ENCODE measurements around the gene COL23A1.

The COL23A1 gene

DNA sequence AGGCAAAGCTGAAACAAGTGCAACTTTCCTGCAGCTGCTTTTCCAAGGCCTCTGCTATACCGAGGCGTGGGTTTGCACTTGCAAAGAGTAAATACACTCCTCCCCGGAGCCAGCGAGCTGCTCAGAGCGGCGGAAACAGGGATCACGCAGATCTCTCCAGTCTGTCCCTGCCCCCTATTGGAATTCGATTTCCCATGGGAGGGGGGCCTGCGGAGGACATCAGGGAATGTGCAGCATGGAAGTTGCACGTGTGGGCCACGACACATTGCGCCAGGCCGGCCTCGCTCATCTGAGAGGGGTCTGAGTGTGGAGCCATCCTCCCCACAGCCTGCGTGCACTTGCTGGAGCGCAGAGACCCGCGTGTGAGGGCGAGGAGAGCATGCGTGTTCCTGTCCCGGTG lies 253.3 kb downstream of the COL23A1 start:
- Histone ChIP-seq H3K36me3 (ENCODE audit: control insufficient read depth in 5 of 5, insufficient read depth in 5 of 5, low read length in 5 of 5) (no peaks in the 10 kb centered on the region), H3K9ac (ENCODE audit: low read length in 5 of 5) (no peak overlapping the region), H3K27me3 (ENCODE audit: control insufficient read depth in 5 of 5, insufficient read depth in 4 of 5, low read length in 5 of 5) (peaks cover 0 to 19% (median 8%) of the 10 kb centered on the region in 5 donors), H3K27ac (ENCODE audit: low read depth, low read length) (no peak overlapping the region), H3K4me3 (ENCODE audit: low read depth in 1 of 5, low read length in 5 of 5) (no peak overlapping the region), H3K4me1 (ENCODE audit: control insufficient read depth in 5 of 5, insufficient read depth in 5 of 5, low read length in 5 of 5) (peaks cover 0 to 4% (median 2%) of the 10 kb centered on the region in 5 donors), H3K9me3 (ENCODE audit: control insufficient read depth in 5 of 5, low read length in 5 of 5) (no peaks in the 10 kb centered on the region)

DNA sequence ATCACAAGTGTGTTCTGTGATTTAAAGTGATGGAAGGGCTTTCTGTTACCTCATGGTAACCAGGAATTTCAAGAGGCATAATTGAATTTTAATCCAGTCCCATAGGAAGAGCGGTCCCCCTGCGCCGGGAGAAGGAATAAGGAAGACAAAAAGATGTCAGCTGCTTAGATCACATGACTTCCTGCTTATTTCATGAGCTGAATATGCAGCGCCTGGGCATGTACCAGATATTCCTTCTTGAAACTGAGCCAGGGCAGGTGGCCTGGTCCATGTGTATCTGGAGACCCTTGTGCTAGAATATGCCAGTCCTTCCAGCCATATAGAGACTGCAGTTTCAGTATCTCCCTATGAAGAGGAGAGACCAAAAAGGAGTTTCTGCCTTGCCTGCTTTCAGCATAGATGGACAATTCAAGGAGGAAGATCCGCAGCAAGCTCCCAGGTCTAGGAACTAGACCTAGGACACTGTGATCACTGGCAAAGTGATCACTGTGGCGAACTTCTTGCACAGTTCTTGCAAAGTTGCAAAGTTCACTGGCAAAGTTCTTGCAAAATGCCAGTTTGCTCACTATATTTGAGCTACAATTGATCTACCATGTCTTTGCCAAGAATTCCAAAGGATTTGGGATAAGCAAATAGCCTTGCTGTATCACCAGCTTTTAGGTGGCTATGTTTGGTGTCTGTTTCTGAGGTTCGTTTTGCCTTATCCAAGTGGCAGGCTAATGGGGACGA lies 254.7 kb downstream of the COL23A1 start:
- Histone ChIP-seq H3K9ac (ENCODE audit: low read length in 5 of 5) (no peak overlapping the region), H3K4me3 (ENCODE audit: low read depth in 1 of 5, low read length in 5 of 5) (no peak overlapping the region), H3K27ac (ENCODE audit: low read depth, low read length) (no peak overlapping the region), H3K36me3 (ENCODE audit: control insufficient read depth in 5 of 5, insufficient read depth in 5 of 5, low read length in 5 of 5) (no peaks in the 10 kb centered on the region), H3K27me3 (ENCODE audit: control insufficient read depth in 5 of 5, insufficient read depth in 4 of 5, low read length in 5 of 5) (peaks cover 0 to 22% (median 10%) of the 10 kb centered on the region in 5 donors), H3K9me3 (ENCODE audit: control insufficient read depth in 5 of 5, low read length in 5 of 5) (no peaks in the 10 kb centered on the region), H3K4me1 (ENCODE audit: control insufficient read depth in 5 of 5, insufficient read depth in 5 of 5, low read length in 5 of 5) (peaks cover 0 to 13% (median 12%) of the 10 kb centered on the region in 5 donors)

DNA sequence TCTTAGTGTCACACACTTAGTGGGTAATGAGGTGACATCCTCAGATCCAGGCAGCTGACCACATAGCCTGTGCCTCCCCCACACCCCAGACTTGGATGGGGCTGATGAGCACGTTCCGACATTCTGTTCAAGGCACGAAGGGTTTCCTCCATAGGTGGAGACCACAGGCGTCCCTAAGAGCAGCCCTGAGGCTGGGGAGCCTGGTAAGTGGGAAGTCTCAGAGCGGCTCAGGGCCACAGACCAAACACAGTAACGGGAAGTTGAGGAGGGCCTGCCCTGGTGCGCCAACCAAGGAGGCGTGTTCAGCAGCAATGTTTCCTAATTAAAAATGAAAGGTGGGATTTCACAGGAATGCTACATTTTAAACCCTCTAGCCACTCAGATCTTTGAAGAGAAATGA lies 255.3 kb downstream of the COL23A1 start:
- H3K9me3 ChIP-seq (ENCODE audit: control insufficient read depth in 5 of 5, low read length in 5 of 5), result no peaks in the 10 kb centered on the region
- peaks cover 0 to 13% (median 12%) of the 10 kb centered on the region in 5 donors for H3K4me1 ChIP-seq (ENCODE audit: control insufficient read depth in 5 of 5, insufficient read depth in 5 of 5, low read length in 5 of 5)
- H3K27ac ChIP-seq (ENCODE audit: low read depth, low read length), result no peak overlapping the region

DNA sequence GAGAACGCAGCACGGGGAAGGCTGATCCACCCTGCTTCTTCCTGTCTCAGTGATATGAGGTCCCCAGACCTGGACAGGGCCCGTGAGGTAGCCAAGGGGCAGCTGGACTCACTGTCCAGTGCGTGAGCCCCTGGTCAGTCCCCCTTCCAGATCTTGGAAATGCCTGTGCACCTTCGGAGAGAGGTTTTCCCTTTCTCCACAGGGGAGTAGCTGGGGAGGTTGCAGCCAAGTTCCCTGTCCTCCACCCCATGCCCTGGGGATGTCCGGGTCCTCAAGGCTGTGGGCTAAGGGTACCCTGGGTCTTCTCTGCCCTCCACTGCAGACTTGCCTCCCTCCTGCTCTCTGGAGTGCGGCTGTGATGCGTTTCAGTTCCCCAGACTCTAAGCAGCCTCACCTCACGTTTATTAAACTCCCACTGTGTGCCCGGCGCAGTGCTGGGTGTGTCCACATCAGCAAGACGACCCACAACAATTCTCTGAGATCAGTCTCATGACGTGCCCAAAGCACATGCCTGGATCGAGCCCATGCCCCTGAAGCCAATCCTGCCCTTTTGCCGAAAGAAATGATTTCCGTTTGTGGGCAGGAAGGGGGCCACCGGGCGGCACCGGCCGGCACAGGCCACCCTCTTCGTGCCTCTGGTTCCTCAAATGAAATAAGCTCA lies 256.2 kb downstream of the COL23A1 start:
- Histone ChIP-seq H3K4me3 (ENCODE audit: low read depth in 1 of 5, low read length in 5 of 5) (no peak overlapping the region), H3K27ac (ENCODE audit: low read depth, low read length) (no peak overlapping the region), H3K9me3 (ENCODE audit: control insufficient read depth in 5 of 5, low read length in 5 of 5) (no peaks in the 10 kb centered on the region), H3K27me3 (ENCODE audit: control insufficient read depth in 5 of 5, insufficient read depth in 4 of 5, low read length in 5 of 5) (peaks cover 0 to 18% (median 7%) of the 10 kb centered on the region in 5 donors), H3K4me1 (ENCODE audit: control insufficient read depth in 5 of 5, insufficient read depth in 5 of 5, low read length in 5 of 5) (peaks cover 0 to 17% (median 12%) of the 10 kb centered on the region in 5 donors), H3K36me3 (ENCODE audit: control insufficient read depth in 5 of 5, insufficient read depth in 5 of 5, low read length in 5 of 5) (no peaks in the 10 kb centered on the region), H3K9ac (ENCODE audit: low read length in 5 of 5) (no peak overlapping the region)

More for the DNA sequence above, 255.3 kb downstream of the COL23A1 start:
- Histone ChIP-seq H3K4me3 (ENCODE audit: low read depth in 1 of 5, low read length in 5 of 5) (no peak overlapping the region), H3K27me3 (ENCODE audit: control insufficient read depth in 5 of 5, insufficient read depth in 4 of 5, low read length in 5 of 5) (peaks cover 0 to 22% (median 10%) of the 10 kb centered on the region in 5 donors), H3K9ac (ENCODE audit: low read length in 5 of 5) (no peak overlapping the region), H3K36me3 (ENCODE audit: control insufficient read depth in 5 of 5, insufficient read depth in 5 of 5, low read length in 5 of 5) (no peaks in the 10 kb centered on the region)

DNA sequence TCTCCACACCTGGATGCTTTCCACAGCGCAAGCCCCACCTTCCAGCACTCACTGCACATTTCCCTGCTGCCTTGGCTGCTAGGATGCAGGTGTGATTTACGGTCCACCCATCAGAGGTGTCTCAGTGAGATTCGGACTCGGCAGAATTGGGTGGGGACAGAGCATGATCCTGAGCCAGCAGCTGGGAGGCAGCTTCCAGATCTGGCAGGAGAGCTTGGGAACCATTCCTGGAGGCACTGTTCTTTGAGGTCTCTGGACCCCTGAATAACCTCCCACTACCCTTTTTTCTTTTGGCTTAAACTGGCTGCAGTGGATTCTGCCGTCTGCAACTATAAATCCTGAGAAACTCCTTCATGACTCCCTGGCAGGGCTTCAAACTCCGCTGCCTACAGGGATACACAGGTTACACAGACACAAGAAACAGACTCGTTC lies 258.0 kb downstream of the COL23A1 start:
- H3K4me1 ChIP-seq (ENCODE audit: control insufficient read depth in 5 of 5, insufficient read depth in 5 of 5, low read length in 5 of 5), result peaks cover 0 to 20% (median 12%) of the 10 kb centered on the region in 5 donors
- no peak overlapping the region for H3K27ac ChIP-seq (ENCODE audit: low read depth, low read length)
- peaks cover 3 to 19% (median 15%) of the 10 kb centered on the region in 5 donors for H3K27me3 ChIP-seq (ENCODE audit: control insufficient read depth in 5 of 5, insufficient read depth in 4 of 5, low read length in 5 of 5)
- H3K9me3 ChIP-seq (ENCODE audit: control insufficient read depth in 5 of 5, low read length in 5 of 5), result no peaks in the 10 kb centered on the region
- no peaks in the 10 kb centered on the region for H3K36me3 ChIP-seq (ENCODE audit: control insufficient read depth in 5 of 5, insufficient read depth in 5 of 5, low read length in 5 of 5)
- H3K9ac ChIP-seq (ENCODE audit: low read length in 5 of 5), result no peak overlapping the region
- H3K4me3 ChIP-seq (ENCODE audit: low read depth in 1 of 5, low read length in 5 of 5), result no peak overlapping the region

DNA sequence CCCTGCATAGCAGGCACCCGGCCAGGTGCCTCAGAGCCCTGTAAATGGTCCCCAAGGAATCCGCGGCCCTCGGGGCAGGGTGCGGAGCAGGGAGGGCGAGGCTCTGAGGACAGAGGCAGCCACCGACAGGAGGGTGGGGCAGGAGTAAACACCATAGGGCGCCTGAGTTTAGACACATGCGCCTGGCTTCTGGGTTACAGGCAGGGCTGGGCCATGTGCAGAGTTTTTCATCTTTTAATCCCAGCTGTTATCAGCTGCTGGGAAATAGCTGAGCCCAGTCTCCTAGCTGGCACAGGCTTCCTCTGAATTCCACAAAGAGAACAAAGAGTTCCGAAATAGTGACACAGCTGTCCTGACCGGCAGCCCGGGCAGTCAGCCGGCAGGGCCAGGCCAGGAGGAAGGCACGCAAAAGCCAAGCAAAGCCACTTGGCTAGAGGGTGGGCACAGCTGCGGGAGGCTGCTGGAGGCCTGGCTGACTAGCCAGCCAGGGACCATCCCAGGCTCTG lies 258.6 kb downstream of the COL23A1 start:
- Histone ChIP-seq H3K27ac (ENCODE audit: low read depth, low read length) (no peak overlapping the region), H3K4me1 (ENCODE audit: control insufficient read depth in 5 of 5, insufficient read depth in 5 of 5, low read length in 5 of 5) (peaks cover 0 to 20% (median 12%) of the 10 kb centered on the region in 5 donors), H3K4me3 (ENCODE audit: low read depth in 1 of 5, low read length in 5 of 5) (no peak overlapping the region), H3K36me3 (ENCODE audit: control insufficient read depth in 5 of 5, insufficient read depth in 5 of 5, low read length in 5 of 5) (no peaks in the 10 kb centered on the region), H3K27me3 (ENCODE audit: control insufficient read depth in 5 of 5, insufficient read depth in 4 of 5, low read length in 5 of 5) (peaks cover 6 to 18% (median 17%) of the 10 kb centered on the region in 5 donors), H3K9me3 (ENCODE audit: control insufficient read depth in 5 of 5, low read length in 5 of 5) (no peaks in the 10 kb centered on the region), H3K9ac (ENCODE audit: low read length in 5 of 5) (no peak overlapping the region)

DNA sequence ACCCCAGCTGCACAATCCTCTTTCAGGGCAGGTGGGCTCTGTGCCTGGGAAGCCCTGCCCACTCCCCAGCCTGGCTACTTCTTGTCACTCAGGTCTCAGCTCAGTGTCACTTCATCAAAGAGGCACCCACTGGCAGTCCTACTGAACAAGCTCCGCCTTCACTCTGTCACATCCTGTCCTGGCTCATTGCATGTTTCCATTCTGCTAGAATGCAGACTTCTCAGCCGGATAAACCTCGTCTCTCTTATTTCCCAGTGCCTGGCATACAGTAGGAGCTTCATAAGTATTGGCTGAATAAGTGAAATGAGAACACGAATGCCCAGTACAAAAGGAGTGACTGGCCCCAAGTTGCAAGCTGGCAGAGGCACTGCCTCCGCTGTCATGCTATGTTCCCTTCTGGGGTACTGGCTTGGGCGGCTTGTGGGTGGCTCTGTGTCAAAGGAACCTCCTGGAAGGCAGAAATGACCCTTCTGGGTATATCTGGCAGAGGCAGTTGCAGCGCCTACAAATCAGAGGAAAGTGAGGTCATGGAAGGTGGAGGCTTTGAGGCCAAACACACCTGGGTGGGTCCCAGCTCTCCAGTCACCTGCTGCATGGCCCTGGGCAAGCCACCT lies 259.3 kb downstream of the COL23A1 start:
- Histone ChIP-seq H3K9ac (ENCODE audit: low read length in 5 of 5) (no peak overlapping the region), H3K27me3 (ENCODE audit: control insufficient read depth in 5 of 5, insufficient read depth in 4 of 5, low read length in 5 of 5) (peaks cover 6 to 19% (median 17%) of the 10 kb centered on the region in 5 donors), H3K4me3 (ENCODE audit: low read depth in 1 of 5, low read length in 5 of 5) (no peak overlapping the region), H3K4me1 (ENCODE audit: control insufficient read depth in 5 of 5, insufficient read depth in 5 of 5, low read length in 5 of 5) (peaks cover 0 to 20% (median 12%) of the 10 kb centered on the region in 5 donors), H3K27ac (ENCODE audit: low read depth, low read length) (no peak overlapping the region), H3K9me3 (ENCODE audit: control insufficient read depth in 5 of 5, low read length in 5 of 5) (no peaks in the 10 kb centered on the region), H3K36me3 (ENCODE audit: control insufficient read depth in 5 of 5, insufficient read depth in 5 of 5, low read length in 5 of 5) (no peaks in the 10 kb centered on the region)

DNA sequence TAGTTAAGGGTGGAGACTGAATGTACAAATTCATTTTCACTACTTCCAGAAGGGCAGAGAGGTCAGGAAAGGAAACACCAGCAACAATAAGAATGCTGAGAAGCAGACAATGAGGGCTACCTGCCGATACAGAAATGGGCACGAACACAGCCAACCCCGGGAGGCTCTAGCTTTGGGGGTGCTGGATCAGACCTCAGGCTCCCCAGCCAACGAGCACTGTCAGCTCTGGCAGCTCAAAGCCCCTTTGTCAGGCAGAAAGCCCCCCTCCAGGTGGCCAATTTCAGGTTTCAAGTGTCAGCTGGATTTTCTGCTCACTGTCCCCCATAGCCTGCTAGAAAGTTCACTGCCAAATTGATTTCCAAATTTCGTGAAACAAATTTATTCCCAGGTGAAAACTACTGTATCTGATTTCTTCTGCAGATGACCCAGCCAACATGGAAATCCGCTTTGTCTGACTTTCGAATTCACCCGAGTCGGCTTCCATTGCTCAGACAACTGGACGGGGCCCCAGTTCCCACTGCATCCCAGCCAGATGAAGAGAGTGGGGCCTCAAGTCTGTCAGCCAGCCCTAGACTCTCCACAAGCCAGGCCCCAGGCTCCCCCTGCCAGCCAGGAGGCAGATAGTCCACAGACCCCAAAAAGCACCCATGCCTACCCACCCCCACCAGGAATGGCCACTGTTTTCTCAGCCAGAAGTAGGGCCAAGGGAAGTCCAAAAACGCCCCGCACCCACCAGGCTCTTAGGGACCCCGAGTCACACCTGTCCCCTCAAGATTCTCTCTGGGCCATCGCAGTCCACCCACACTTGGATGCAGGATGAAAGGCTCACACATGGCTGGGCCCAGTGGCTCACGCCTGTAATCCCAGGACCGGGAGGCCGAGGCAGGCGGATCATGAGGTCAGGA lies 261.1 kb downstream of the COL23A1 start:
- Histone ChIP-seq H3K4me3 (ENCODE audit: low read depth in 1 of 5, low read length in 5 of 5) (no peak overlapping the region), H3K27me3 (ENCODE audit: control insufficient read depth in 5 of 5, insufficient read depth in 4 of 5, low read length in 5 of 5) (peaks cover 10 to 35% (median 25%) of the 10 kb centered on the region in 5 donors), H3K4me1 (ENCODE audit: control insufficient read depth in 5 of 5, insufficient read depth in 5 of 5, low read length in 5 of 5) (peaks cover 0 to 20% (median 12%) of the 10 kb centered on the region in 5 donors), H3K9me3 (ENCODE audit: control insufficient read depth in 5 of 5, low read length in 5 of 5) (peaks cover 0 to 7% (median 0%) of the 10 kb centered on the region in 5 donors), H3K27ac (ENCODE audit: low read depth, low read length) (no peak overlapping the region), H3K9ac (ENCODE audit: low read length in 5 of 5) (no peak overlapping the region), H3K36me3 (ENCODE audit: control insufficient read depth in 5 of 5, insufficient read depth in 5 of 5, low read length in 5 of 5) (no peaks in the 10 kb centered on the region)

DNA sequence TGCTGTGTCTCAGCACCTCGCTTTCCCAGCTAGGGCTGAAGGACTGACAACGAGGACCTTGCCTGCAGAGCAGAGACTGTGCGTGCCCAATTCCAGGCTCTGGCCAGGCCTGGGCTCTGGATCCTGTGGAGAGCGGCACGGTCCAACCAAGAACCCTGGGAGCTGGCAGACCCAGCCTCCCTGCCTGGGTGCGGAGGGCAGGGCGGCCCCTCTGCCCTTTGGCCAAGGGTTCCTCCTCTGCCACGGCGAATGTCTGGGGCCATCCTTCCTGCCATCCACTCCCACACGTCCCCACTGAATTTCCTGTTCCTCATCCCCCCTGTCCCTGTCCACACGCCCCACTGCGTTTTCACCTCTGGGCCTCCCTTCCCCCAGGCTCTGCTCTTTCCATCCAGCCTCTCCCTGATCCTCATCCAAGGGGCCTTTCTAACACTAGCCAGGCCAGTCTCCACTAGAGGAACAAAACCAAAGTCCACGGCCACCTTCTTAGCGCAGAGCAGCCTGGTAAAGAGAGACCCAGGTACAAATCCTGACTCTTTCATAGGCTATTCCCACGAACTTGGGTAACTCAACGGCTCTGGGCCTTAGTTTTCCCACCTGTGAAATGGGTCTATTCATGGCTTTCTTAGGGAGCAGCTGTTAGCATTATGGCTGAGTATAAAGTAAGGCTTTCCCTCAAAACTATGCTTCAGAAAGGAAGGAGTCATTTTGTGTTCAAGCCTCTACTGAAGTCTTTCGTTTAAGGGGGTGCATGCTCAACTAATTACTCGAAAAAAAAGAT lies 262.1 kb downstream of the COL23A1 start:
- Histone ChIP-seq H3K36me3 (ENCODE audit: control insufficient read depth in 5 of 5, insufficient read depth in 5 of 5, low read length in 5 of 5) (no peaks in the 10 kb centered on the region), H3K27ac (ENCODE audit: low read depth, low read length) (no peak overlapping the region), H3K9ac (ENCODE audit: low read length in 5 of 5) (no peak overlapping the region), H3K4me3 (ENCODE audit: low read depth in 1 of 5, low read length in 5 of 5) (no peak overlapping the region), H3K4me1 (ENCODE audit: control insufficient read depth in 5 of 5, insufficient read depth in 5 of 5, low read length in 5 of 5) (peaks cover 0 to 20% (median 12%) of the 10 kb centered on the region in 5 donors), H3K27me3 (ENCODE audit: control insufficient read depth in 5 of 5, insufficient read depth in 4 of 5, low read length in 5 of 5) (peaks cover 10 to 36% (median 28%) of the 10 kb centered on the region in 5 donors), H3K9me3 (ENCODE audit: control insufficient read depth in 5 of 5, low read length in 5 of 5) (peaks cover 0 to 7% (median 0%) of the 10 kb centered on the region in 5 donors)
